HG02870 (cell line): Measurements from ENCODE around the gene LRBA.
"Not testable (repeated sequence)": the region's sequence is repeated elsewhere in the genome, so short reads cannot be mapped to it uniquely, and the experiment has no call there.

ENCODE experiments used
- ATAC-seq: cut with Tn5 transposase; IDR thresholded peaks from one replicate; pipeline ENCODE4 v1.9.1; 2021; ENCODE audit warnings: mild to moderate bottlenecking, moderate library complexity; ENCODE audit not compliant: unreplicated experiment

LRBA gene

GRCh38 chr4:150515135-150515534 lies 499.9 kb downstream of the LRBA start:
- ATAC-seq = no peak

GRCh38 chr4:150514709-150515108 lies 500.4 kb downstream of the LRBA start:
- ATAC-seq = no peak

GRCh38 chr4:150510176-150510865 lies 504.8 kb downstream of the LRBA start:
- ATAC-seq = no peak

GRCh38 chr4:150507656-150508055 lies 507.4 kb downstream of the LRBA start:
- not testable (repeated sequence) for ATAC-seq

- ATAC-seq = no peak
Observed at GRCh38 chr4:150501983-150502382, 513.1 kb downstream of the LRBA start.

- no peak for ATAC-seq
Observed at GRCh38 chr4:150501009-150501727, 513.9 kb downstream of the LRBA start.

- ATAC-seq = no peak
Observed at GRCh38 chr4:150497612-150498011, 517.5 kb downstream of the LRBA start.

GRCh38 chr4:150495550-150495949 lies 519.5 kb downstream of the LRBA start:
- ATAC-seq = no peak

- ATAC-seq = no peak
Observed at GRCh38 chr4:150493851-150494250, 521.2 kb downstream of the LRBA start.

- ATAC-seq = no peak
Observed at GRCh38 chr4:150491132-150492049, 523.7 kb downstream of the LRBA start.

GRCh38 chr4:150482581-150482980 lies 532.5 kb downstream of the LRBA start:
- no peak for ATAC-seq

- no peak for ATAC-seq
Observed at GRCh38 chr4:150479657-150480056, 535.4 kb downstream of the LRBA start.

GRCh38 chr4:150477869-150478268 lies 537.2 kb downstream of the LRBA start:
- ATAC-seq = no peak

- ATAC-seq = no peak
Observed at GRCh38 chr4:150476776-150477175, 538.3 kb downstream of the LRBA start.

- ATAC-seq = no peak
Observed at GRCh38 chr4:150475763-150476162, 539.3 kb downstream of the LRBA start.

- no peak for ATAC-seq
Observed at GRCh38 chr4:150464523-150464922, 550.6 kb downstream of the LRBA start.

GRCh38 chr4:150462743-150463142 lies 552.3 kb downstream of the LRBA start:
- ATAC-seq = no peak

- no peak for ATAC-seq
Observed at GRCh38 chr4:150461957-150462356, 553.1 kb downstream of the LRBA start.

GRCh38 chr4:150457802-150458201 lies 557.3 kb downstream of the LRBA start:
- no peak for ATAC-seq

- ATAC-seq = no peak
Observed at GRCh38 chr4:150451883-150452282, 563.2 kb downstream of the LRBA start.

GRCh38 chr4:150447356-150447755 lies 567.7 kb downstream of the LRBA start:
- no peak for ATAC-seq
